ENCODE measurements around the gene MRPL10.

The MRPL10 gene

GRCh38 chr17:47831003-47831933 lies at the start of gene MRPL10, which contains the start of gene LRRC46:
MRPL10 (minus strand) TSS chr17:47831541; CDS start chr17:47831511, 30 bp downstream.
LRRC46 (plus strand) TSS chr17:47831670; CDS start chr17:47831990, 320 bp downstream.
- no peak for TF ChIP-seq JUND (IDR thresholded peaks at IDR 0.05; ENCODE audit: low read depth)
- in situ Hi-C loops (cut with HindIII; ENCODE audit: low pct_unique_long_range_greater_than_20kb, low sequenced_read_pairs) = no loop called here
- DNase-seq (ENCODE audit: low read depth in 1 of 2, low spot score in 1 of 2) = peak; percentile 95

DNA sequence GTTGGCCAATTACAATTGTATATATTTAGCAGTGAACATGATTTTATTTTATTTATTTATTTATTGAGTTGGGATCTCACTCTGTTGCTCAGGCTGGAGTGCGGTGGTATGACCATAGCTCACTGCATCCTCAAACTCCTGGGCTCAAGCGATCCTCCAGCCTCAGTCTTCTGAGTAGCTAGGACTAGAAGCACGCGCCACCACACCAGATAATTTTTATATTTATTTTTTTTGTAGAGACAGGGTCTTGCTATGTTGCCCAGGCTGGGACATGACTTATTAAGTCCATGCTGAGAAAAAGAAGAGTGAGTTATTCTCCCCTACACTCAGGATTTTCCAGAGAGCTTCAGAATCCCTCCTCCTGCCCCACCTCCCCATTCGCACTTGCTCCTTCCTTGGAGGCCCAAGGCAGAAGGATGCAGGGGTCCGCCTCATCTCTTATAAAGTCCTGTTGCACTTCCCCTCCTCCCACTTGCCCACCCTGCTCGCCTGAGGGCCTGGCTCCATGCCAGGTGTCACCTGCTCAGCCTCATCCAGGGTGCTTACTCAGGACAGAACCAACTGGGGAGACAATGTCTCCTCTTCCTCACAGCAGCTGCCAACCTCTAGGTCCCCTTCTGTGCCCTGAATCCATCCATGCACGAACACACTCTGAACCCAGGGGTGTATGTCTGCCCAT lies 48.6 kb upstream of the MRPL10 start:
- in situ Hi-C loops (cut with HindIII; ENCODE audit: low pct_unique_long_range_greater_than_20kb, low sequenced_read_pairs) = no loop called here
- no peak for DNase-seq (ENCODE audit: low read depth in 1 of 2, low spot score in 1 of 2)
- no peak for TF ChIP-seq JUND (IDR thresholded peaks at IDR 0.05; ENCODE audit: low read depth)

GRCh38 chr17:47879028-47879585 lies 47.8 kb upstream of the MRPL10 start:
- in situ Hi-C loops (cut with HindIII; ENCODE audit: low pct_unique_long_range_greater_than_20kb, low sequenced_read_pairs) = no loop called here
- no peak for DNase-seq (ENCODE audit: low read depth in 1 of 2, low spot score in 1 of 2)
- TF ChIP-seq JUND (IDR thresholded peaks at IDR 0.05; ENCODE audit: low read depth) = no peak

DNA sequence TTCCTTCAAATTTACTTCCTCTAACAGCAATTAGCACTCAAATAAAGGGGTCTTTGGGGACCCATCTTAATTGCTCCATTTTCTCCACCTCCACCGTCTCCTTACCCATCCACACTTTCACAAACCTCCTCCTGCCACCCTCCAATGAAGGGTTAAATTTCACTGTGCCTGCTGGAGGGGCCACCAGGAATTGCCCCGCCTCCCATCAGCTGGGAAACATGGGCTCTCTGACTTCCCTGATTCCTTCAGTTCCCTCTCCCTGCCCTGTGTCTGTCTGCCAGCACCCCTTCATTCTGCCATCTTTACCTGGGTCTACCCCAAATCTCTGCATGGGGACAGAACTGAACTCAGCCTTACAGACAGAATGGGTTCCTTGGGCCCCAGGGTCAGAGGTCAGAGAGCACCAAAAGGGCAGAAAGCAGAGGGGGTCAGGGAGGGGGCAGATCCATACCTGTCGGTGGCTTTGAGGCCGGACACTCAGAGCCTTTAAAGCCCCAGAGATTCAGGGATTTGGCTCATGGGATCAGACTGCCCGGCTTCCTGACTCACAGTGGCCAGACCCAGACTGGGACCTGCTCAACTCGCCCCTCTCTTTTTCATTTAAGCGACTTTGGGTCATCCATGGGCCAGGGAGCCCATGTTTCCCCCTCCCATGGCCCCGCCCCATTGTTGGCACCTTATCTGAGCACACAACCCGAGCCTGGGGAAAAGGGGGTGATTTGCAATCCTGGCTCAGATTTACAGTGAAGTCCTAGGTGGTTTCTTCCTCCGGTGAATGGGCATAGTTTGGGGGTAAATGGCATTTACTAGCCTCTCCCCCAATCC lies 47.1 kb upstream of the MRPL10 start:
- DNase-seq (ENCODE audit: low read depth in 1 of 2, low spot score in 1 of 2) = no peak
- in situ Hi-C loops (cut with HindIII; ENCODE audit: low pct_unique_long_range_greater_than_20kb, low sequenced_read_pairs) = no loop called here
- no peak for TF ChIP-seq JUND (IDR thresholded peaks at IDR 0.05; ENCODE audit: low read depth)

DNA sequence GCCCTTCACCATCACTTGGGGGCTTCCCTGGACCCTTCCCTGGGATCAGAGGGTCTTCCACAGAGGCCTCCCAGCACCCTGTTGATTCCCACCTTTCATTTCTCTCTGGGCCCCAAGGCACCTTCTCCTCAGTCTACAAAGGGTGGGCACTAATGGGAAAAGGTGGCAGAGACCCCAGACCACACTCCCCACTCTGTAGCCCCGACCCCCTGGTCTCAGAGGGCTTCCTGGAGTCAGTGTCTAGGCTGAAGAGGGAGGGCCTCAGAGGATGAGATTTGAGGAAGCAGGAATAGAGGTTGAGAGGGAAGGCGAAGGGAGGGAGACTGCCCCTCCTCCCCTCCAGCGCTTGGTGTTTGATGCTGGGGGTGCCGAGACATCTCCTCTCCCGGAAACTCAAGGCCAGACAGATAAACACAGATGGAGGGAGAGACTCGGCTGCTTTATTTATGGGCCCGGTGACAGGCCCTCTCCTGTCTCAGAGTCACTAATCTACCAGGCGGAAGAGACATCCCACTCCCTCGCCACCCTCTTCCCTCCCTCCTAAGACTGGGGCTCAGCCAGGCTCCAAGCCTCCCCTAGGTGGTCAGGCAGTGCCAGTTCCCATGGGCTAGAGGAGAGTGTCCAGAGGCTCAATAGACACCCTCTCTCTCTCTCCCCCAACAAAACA lies 46.2 kb upstream of the MRPL10 start:
- TF ChIP-seq JUND (IDR thresholded peaks at IDR 0.05; ENCODE audit: low read depth) = no peak
- in situ Hi-C loops (cut with HindIII; ENCODE audit: low pct_unique_long_range_greater_than_20kb, low sequenced_read_pairs) = no loop called here
- DNase-seq (ENCODE audit: low read depth in 1 of 2, low spot score in 1 of 2) = no peak

- peak in 1 of 2 experiments; percentile 74 for DNase-seq (ENCODE audit: low read depth in 1 of 2, low spot score in 1 of 2)
- no peak for TF ChIP-seq JUND (IDR thresholded peaks at IDR 0.05; ENCODE audit: low read depth)
- in situ Hi-C loops (cut with HindIII; ENCODE audit: low pct_unique_long_range_greater_than_20kb, low sequenced_read_pairs) = no loop called here
These were observed 44.0 kb upstream of the MRPL10 start for GRCh38 chr17:47875011-47875985.

DNA sequence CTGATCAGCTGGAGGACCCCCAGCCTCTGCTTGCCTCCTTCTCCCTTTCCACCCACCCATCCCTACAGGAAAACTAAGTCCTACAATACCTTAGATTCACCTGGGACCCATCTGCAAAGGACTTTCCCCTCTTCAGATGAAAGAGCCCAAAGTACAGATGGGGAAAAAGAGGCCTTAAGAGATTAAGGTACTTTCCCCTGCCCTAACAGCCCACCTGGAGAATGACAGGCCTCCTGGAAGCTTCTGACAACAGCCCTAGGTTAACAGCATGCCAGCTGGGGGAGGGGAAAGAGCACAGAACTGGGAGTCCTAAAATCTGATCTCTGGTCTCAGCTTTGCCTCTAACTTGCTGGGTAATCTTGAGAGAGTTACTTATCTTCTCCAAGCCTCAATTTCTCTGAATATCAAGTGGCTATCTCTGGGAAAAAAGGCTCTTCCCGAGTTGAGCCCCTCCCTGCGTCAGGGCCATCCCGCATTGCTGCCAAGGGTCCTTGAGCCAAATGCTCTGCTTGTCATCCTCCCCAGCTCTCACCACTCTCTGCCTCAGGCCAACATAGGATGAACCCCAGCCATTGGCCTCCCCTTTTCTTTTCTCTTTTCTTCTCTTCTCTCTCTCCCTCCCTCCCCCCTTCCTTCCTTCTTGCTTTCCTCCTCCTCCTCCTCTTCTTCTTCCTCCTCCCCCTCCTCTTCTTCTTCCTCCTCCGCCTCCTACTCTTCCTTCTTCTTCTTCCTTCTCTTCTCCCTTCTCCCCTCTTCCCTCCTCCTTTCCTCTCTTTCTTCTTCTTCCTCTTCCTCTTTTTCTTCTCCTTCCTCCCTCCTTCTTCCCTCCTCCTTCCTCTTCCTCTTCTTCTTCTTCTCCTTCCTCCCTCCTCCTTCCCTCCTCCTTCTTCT lies 42.1 kb upstream of the MRPL10 start:
- in situ Hi-C loops (cut with HindIII; ENCODE audit: low pct_unique_long_range_greater_than_20kb, low sequenced_read_pairs) = no loop called here
- DNase-seq (ENCODE audit: low read depth in 1 of 2, low spot score in 1 of 2) = no peak
- TF ChIP-seq JUND (IDR thresholded peaks at IDR 0.05; ENCODE audit: low read depth) = no peak

- DNase-seq (ENCODE audit: low read depth in 1 of 2, low spot score in 1 of 2) = no peak
- in situ Hi-C loops (cut with HindIII; ENCODE audit: low pct_unique_long_range_greater_than_20kb, low sequenced_read_pairs) = no loop called here
- TF ChIP-seq JUND (IDR thresholded peaks at IDR 0.05; ENCODE audit: low read depth) = no peak
These were observed 41.4 kb upstream of the MRPL10 start for GRCh38 chr17:47872651-47873161.

DNA sequence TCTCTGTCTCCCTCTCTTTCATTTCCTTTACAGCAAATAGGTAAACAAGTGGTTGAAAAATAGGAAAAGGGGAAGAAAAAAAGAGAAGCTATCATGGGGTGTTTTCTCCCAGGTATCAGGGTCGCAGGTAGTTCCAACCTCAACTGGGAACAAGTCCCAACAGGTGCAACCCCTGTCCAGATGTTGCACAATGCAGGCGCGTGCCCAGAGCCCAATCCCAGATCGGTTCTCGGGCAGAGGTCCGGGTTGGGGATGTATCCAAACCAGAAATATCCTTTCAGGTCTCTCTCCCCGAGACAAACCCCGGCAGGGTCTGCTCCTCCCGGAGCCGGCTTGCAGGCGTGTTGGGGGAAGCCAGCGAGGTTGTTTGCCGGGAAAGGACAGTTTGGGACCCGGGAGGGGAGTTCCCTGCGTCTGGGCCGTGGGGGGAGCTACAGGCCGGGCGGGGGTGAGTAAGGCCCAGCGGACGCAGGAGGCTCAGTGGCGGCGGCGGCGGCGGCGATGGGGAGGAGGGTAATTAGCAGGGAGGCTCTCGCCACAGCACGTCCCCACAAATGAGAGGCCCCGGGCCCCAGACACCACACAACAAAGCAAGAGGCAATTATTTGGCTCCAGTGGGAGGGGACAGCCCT lies 40.8 kb upstream of the MRPL10 start:
- in situ Hi-C loops (cut with HindIII; ENCODE audit: low pct_unique_long_range_greater_than_20kb, low sequenced_read_pairs) = no loop called here
- DNase-seq (ENCODE audit: low read depth in 1 of 2, low spot score in 1 of 2) = no peak
- TF ChIP-seq JUND (IDR thresholded peaks at IDR 0.05; ENCODE audit: low read depth) = no peak
